Breast epithelium (tissue), 4 donors: Measurements from ENCODE around the gene COLQ. TPM values are rescaled to one million over a fixed set of nuclear protein-coding genes. Genes with fewer than 3 reads are reported as not detected.

Experiments
- DNase-seq, 2 donors: peaks; one replicate each; pipeline ENCODE4 v3.0.0-alpha.2; 2019; ENCODE audit warnings: low spot score in 2 of 2
- H3K27ac ChIP-seq, 2 donors: fragments of 200-600 bp; sonication (generic) in 1 of 2; one replicate each; pipeline ENCODE4 v1.5.1; 2016 to 2019; ENCODE audit warnings: mild to moderate bottlenecking in 1 of 2
- H3K27me3 ChIP-seq, 2 donors: fragments of 200-600 bp; sonication (generic) in 1 of 2; one replicate each; pipeline versions ENCODE4 v1.5.1 to v1.6.0; 2017 to 2019; ENCODE audit warnings: control low read depth in 1 of 2, mild to moderate bottlenecking in 1 of 2
- H3K36me3 ChIP-seq: fragments of 200-600 bp; one replicate; pipeline ENCODE4 v1.5.1; 2019
- H3K4me1 ChIP-seq, 2 donors: fragments of 200-600 bp; sonication (generic); one replicate each; pipeline ENCODE4 v1.5.1; 2016 to 2019; ENCODE audit warnings: control low read depth in 1 of 2
- H3K4me3 ChIP-seq, 3 donors: fragments of 200-600 bp; sonication (generic); 1 replicate in 2 of 3; 2 replicates in 1 of 3; pipeline ENCODE4 v1.5.1; 2016 to 2019; ENCODE audit warnings: mild to moderate bottlenecking in 3 of 3, moderate library complexity in 2 of 3
- H3K9me3 ChIP-seq, 2 donors: fragments of 200-600 bp; sonication (generic) in 1 of 2; one replicate each; pipeline ENCODE4 v1.5.1; 2016 to 2019; ENCODE audit warnings: control low read depth in 1 of 2
- CTCF ChIP-seq, 3 donors: fragments of 450-650 bp; IDR thresholded peaks; one replicate each; pipeline ENCODE4 v1.5.1; 2016 to 2017; ENCODE audit warnings: antibody characterized with exemption in 3 of 3, mild to moderate bottlenecking in 3 of 3, moderate library complexity in 3 of 3
- POLR2A ChIP-seq: fragments of 450-650 bp; IDR thresholded peaks from one replicate; pipeline ENCODE4 v1.6.1; 2016; ENCODE audit warnings: antibody characterized with exemption, mild to moderate bottlenecking, moderate library complexity
- POLR2AphosphoS5 ChIP-seq, 3 donors: sonication (generic); formaldehyde crosslinking; IDR thresholded peaks; one replicate each; pipeline ENCODE4 v1.6.1; 2017; ENCODE audit warnings: antibody characterized with exemption in 3 of 3
- intact Hi-C: fragments of 100-400 bp; cut with DNase I; formaldehyde crosslinking; loops from one replicate; pipeline ENCODE4 v1.15.1; 2023; ENCODE audit warnings: low total_unique reads
- total RNA-seq, 3 donors: library from RNA; depleted of rRNA; stranded (reverse); fragments of >200 nt; gene quantifications; one replicate each; pipeline ENCODE4 v1.1.0, GENCODE V29; 2016

The COLQ gene
- total RNA-seq, 3 donors from 2014 or later = 1.8 to 3.3 (median 1.9) TPM

GRCh38 chr3:15440891-15441290 lies 80.6 kb downstream of the COLQ start:
- DNase-seq = no peak
- TF ChIP-seq POLR2AphosphoS5 (IDR thresholded peaks at IDR 0.05) (no peak), POLR2A (no peak), CTCF (IDR thresholded peaks at IDR 0.05) (no peak)
- Histone ChIP-seq H3K4me1 (no peaks in the 10 kb centered on the region), H3K27me3 (no peaks in the 10 kb centered on the region), H3K4me3 (no peak overlapping the region), H3K36me3 (no peaks in the 10 kb centered on the region), H3K27ac (no peak overlapping the region), H3K9me3 (no peaks in the 10 kb centered on the region)
- intact Hi-C loops = no loop called here

DNA sequence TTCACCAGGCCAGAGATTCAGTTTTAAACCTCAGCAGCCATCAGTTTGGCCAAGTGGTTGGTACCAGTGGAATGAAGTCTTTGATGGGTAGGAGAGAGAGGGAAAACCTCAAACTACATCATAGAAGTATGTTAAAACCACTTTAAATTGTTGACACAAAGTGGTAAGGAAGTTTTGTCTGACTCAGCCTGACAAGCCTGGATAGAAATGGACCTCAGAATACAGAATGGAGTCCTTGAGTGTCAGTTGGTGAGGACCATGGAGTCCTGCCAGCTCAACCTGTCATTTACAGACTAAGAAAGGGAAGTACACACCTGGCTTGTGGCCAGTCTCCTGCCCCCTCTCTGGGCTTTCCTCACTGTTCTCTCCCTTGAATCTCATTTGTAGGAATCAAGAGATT lies 82.0 kb downstream of the COLQ start:
- intact Hi-C loops = loop anchor here (5.0 kb wide), 1 partner anchor 1277 kb away; no protein-coding TSS in a partner anchor
- no peaks in the 10 kb centered on the region for H3K27me3 ChIP-seq
- DNase-seq = no peak
- H3K27ac ChIP-seq = no peak overlapping the region
- no peaks in the 10 kb centered on the region for H3K9me3 ChIP-seq
- no peak overlapping the region for H3K4me3 ChIP-seq
- no peak for TF ChIP-seq CTCF (IDR thresholded peaks at IDR 0.05)
- TF ChIP-seq POLR2A = no peak
- no peak for TF ChIP-seq POLR2AphosphoS5 (IDR thresholded peaks at IDR 0.05)
- no peaks in the 10 kb centered on the region for H3K4me1 ChIP-seq
- H3K36me3 ChIP-seq = no peaks in the 10 kb centered on the region

- intact Hi-C loops = loop anchor here (5.0 kb wide), 1 partner anchor 1277 kb away; no protein-coding TSS in a partner anchor
- Histone ChIP-seq H3K27ac (no peak overlapping the region), H3K9me3 (no peaks in the 10 kb centered on the region), H3K4me1 (no peaks in the 10 kb centered on the region), H3K4me3 (no peak overlapping the region), H3K27me3 (no peaks in the 10 kb centered on the region), H3K36me3 (no peaks in the 10 kb centered on the region)
- TF ChIP-seq POLR2AphosphoS5 (IDR thresholded peaks at IDR 0.05) (no peak), CTCF (IDR thresholded peaks at IDR 0.05) (no peak), POLR2A (no peak)
- no peak for DNase-seq
These were observed 82.5 kb downstream of the COLQ start for GRCh38 chr3:15438983-15439382.

DNA sequence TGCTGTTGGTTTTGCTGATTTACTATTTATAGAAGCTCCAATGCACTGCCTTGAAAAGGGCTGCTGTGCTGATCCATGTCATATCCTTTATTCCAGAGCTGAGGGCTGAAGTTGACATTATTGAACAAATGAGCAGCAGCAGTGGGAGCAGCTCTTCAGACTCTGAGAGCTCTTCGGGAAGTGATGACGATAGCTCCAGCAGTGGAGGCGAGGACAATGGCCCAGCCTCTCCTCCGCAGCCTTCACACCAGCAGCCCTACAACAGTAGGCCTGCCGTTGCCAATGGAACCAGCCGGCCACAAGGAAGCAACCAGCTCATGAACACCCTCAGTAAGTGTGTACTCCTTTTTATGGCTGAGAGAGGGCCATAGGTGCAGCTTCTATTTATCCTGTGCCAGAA lies 85.3 kb downstream of the COLQ start:
- no peak overlapping the region for H3K27ac ChIP-seq
- TF ChIP-seq CTCF (IDR thresholded peaks at IDR 0.05) = no peak
- TF ChIP-seq POLR2A = no peak
- TF ChIP-seq POLR2AphosphoS5 (IDR thresholded peaks at IDR 0.05) = no peak

DNA sequence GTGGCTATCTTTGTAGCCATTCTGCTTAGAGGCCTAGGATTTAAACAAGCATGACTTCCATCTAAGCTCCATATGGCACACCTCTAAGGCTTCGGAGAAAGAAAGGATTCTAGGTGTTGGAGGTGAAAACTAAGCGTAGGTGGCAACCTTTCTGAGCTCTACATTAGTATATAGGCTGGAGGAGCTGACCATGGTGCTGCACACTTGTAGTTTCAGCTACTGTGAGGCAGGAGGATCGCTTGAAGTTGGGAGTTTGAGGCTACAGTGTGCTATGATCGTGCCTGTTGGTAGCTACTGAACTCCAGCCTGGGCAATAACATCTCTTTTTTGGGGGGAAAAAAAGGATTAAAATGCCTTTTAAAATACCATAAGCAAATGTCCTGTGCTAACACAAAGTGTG lies 86.8 kb downstream of the COLQ start:
- Histone ChIP-seq H3K27ac (no peak overlapping the region), H3K9me3 (no peaks in the 10 kb centered on the region), H3K36me3 (no peaks in the 10 kb centered on the region), H3K27me3 (no peaks in the 10 kb centered on the region), H3K4me1 (no peaks in the 10 kb centered on the region), H3K4me3 (no peak overlapping the region)
- intact Hi-C loops = loop anchor here (5.0 kb wide), 1 partner anchor 1272 kb away; no protein-coding TSS in a partner anchor
- DNase-seq = no peak
- TF ChIP-seq POLR2A = no peak
- TF ChIP-seq CTCF (IDR thresholded peaks at IDR 0.05) = no peak

More for the DNA sequence above, 85.3 kb downstream of the COLQ start:
- Histone ChIP-seq H3K4me3 (no peak overlapping the region), H3K36me3 (no peaks in the 10 kb centered on the region), H3K9me3 (no peaks in the 10 kb centered on the region), H3K4me1 (no peaks in the 10 kb centered on the region), H3K27me3 (no peaks in the 10 kb centered on the region)
- intact Hi-C loops = loop anchor here (5.0 kb wide), 1 partner anchor 1274 kb away; no protein-coding TSS in a partner anchor
- DNase-seq = no peak
